ENCODE data around the gene GMPPA.

- TF ChIP-seq CTCF (optimal IDR thresholded peaks at IDR 0.05 in 1 of 3, IDR thresholded peaks at IDR 0.05 in 1 of 3, conservative IDR thresholded peaks at IDR 0.05 in 1 of 3; ENCODE audit: extremely low read depth in 1 of 3, insufficient read depth in 2 of 3, low read length in 3 of 3) = no peak
- no peak for TF ChIP-seq EZH2 (IDR thresholded peaks at IDR 0.05; ENCODE audit: low read length)
Observed at GRCh38 chr2:219549619-219550018, 50.9 kb downstream of the GMPPA start.
